Trophoblast cell (in vitro differentiated cells and primary cell): Measurements from ENCODE around the gene EGFR.

Experiments
- DNase-seq, 2 donors: peaks; one replicate each; pipeline ENCODE4 v3.0.0-alpha.2; 2016
- H2AFZ ChIP-seq: 2 replicates; pipeline ENCODE4 v1.6.1; 2013; ENCODE audit warnings: low read length, moderate library complexity, mild to moderate bottlenecking; ENCODE audit not compliant: insufficient read depth, poor library complexity
- H2AK5ac ChIP-seq: 2 replicates; pipeline ENCODE4 v1.6.1; 2013; ENCODE audit warnings: mild to moderate bottlenecking, low read length
- H2BK120ac ChIP-seq: 2 replicates; pipeline ENCODE4 v1.6.1; 2013; ENCODE audit warnings: low read length, mild to moderate bottlenecking, moderate library complexity; ENCODE audit not compliant: insufficient read depth, poor library complexity
- H2BK12ac ChIP-seq: 2 replicates; pipeline ENCODE4 v1.6.1; 2013; ENCODE audit warnings: mild to moderate bottlenecking, low read length, moderate library complexity
- H2BK5ac ChIP-seq: 2 replicates; pipeline ENCODE4 v1.6.1; 2013; ENCODE audit warnings: low read length, low read depth, moderate library complexity, mild to moderate bottlenecking; ENCODE audit not compliant: poor library complexity
- H3K14ac ChIP-seq: 2 replicates; pipeline ENCODE4 v1.6.1; 2013; ENCODE audit warnings: mild to moderate bottlenecking, low read length
- H3K18ac ChIP-seq: 2 replicates; pipeline ENCODE4 v1.6.1; 2013; ENCODE audit warnings: mild to moderate bottlenecking, low read length
- H3K23ac ChIP-seq: 2 replicates; pipeline ENCODE4 v1.6.1; 2013; ENCODE audit warnings: low read length
- H3K27ac ChIP-seq: 2 replicates; pipeline ENCODE4 v1.5.1; 2013; ENCODE audit warnings: low read depth, mild to moderate bottlenecking, inconsistent platforms, low read length, moderate library complexity
- H3K27me3 ChIP-seq: 2 replicates; pipeline ENCODE4 v1.6.1; 2013; ENCODE audit warnings: inconsistent platforms, mild to moderate bottlenecking, low read length, moderate library complexity; ENCODE audit not compliant: insufficient read depth
- H3K36me3 ChIP-seq, 2 experiments: 1 replicate in 1 of 2; 2 replicates in 1 of 2; pipeline ENCODE4 v1.6.1; 2013; ENCODE audit warnings: low read length in 2 of 2, mild to moderate bottlenecking in 2 of 2, moderate library complexity in 1 of 2; ENCODE audit not compliant: insufficient read depth in 2 of 2, control insufficient read depth in 1 of 2
- H3K4ac ChIP-seq: 2 replicates; pipeline ENCODE4 v1.6.1; 2013; ENCODE audit warnings: low read depth, mild to moderate bottlenecking, low read length, moderate library complexity
- H3K4me1 ChIP-seq, 2 experiments: 1 replicate in 1 of 2; 2 replicates in 1 of 2; pipeline ENCODE4 v1.6.1; 2013; ENCODE audit warnings: low read length in 2 of 2, mild to moderate bottlenecking in 2 of 2, moderate library complexity in 1 of 2; ENCODE audit not compliant: insufficient read depth in 2 of 2, control insufficient read depth in 1 of 2
- H3K4me2 ChIP-seq: 2 replicates; pipeline ENCODE4 v1.6.1; 2013; ENCODE audit warnings: inconsistent platforms, mild to moderate bottlenecking, low read length, moderate library complexity
- H3K4me3 ChIP-seq: 2 replicates; pipeline ENCODE4 v1.5.1; 2013; ENCODE audit warnings: mild to moderate bottlenecking, low read depth, low read length, inconsistent platforms
- H3K79me1 ChIP-seq: one replicate; pipeline ENCODE4 v1.6.1; 2013; ENCODE audit warnings: low read length
- H3K79me2 ChIP-seq: 2 replicates; pipeline ENCODE4 v1.6.1; 2013; ENCODE audit warnings: low read length, mild to moderate bottlenecking; ENCODE audit not compliant: control insufficient read depth, insufficient read depth, poor library complexity
- H3K9ac ChIP-seq: 2 replicates; pipeline ENCODE4 v1.6.1; 2013; ENCODE audit warnings: mild to moderate bottlenecking, low read length
- H3K9me3 ChIP-seq: 2 replicates; pipeline ENCODE4 v1.6.1; 2013; ENCODE audit warnings: low read depth, mild to moderate bottlenecking, control low read depth, inconsistent platforms, low read length; ENCODE audit not compliant: insufficient read depth
- H4K12ac ChIP-seq: 2 replicates; pipeline ENCODE4 v1.6.1; 2013; ENCODE audit warnings: low read depth, mild to moderate bottlenecking, low read length, moderate library complexity
- H4K8ac ChIP-seq: 2 replicates; pipeline ENCODE4 v1.6.1; 2013; ENCODE audit warnings: low read depth, mild to moderate bottlenecking, low read length, moderate library complexity
- H4K91ac ChIP-seq: one replicate; pipeline ENCODE4 v1.6.1; 2013; ENCODE audit warnings: low read depth, mild to moderate bottlenecking, low read length, moderate library complexity
- WGBS: extraction: QIAGEN DNeasy Blood & Tissue Kit; methylation state at CpG from one replicate; pipeline ENCODE4 v1.1.7; 2013; ENCODE audit warnings: missing lambda C conversion rate; ENCODE audit not compliant: insufficient read length, insufficient coverage; ENCODE audit errors: extremely low coverage; 5-methylcytosine and 5-hydroxymethylcytosine counted together

The EGFR gene

GRCh38 chr7:55148571-55148970, 129.8 kb downstream of the EGFR start:
- no peak overlapping the region for H2BK5ac ChIP-seq
- WGBS = 100% methylated on average over 1 of the region's 3 CpGs
- no peak overlapping the region for H2AFZ ChIP-seq
- no peak overlapping the region for H3K4me2 ChIP-seq
- no peak overlapping the region for H2AK5ac ChIP-seq
- H4K91ac ChIP-seq = no peak overlapping the region
- no peak overlapping the region for H3K27ac ChIP-seq
- H3K4me1 ChIP-seq = peaks cover 0 to 4% of the 10 kb centered on the region in 2 experiments
- H3K23ac ChIP-seq = no peak overlapping the region
- no peak overlapping the region for H3K14ac ChIP-seq
- H2BK120ac ChIP-seq = no peak overlapping the region
- no peak overlapping the region for H3K4me3 ChIP-seq
- no peak for DNase-seq
- no peak overlapping the region for H4K12ac ChIP-seq
- H3K4ac ChIP-seq = no peak overlapping the region
- H3K79me2 ChIP-seq = no peaks in the 10 kb centered on the region
- no peaks in the 10 kb centered on the region for H3K9me3 ChIP-seq
- no peak overlapping the region for H2BK12ac ChIP-seq
- no peak overlapping the region for H3K9ac ChIP-seq
- no peaks in the 10 kb centered on the region for H3K79me1 ChIP-seq
- H3K27me3 ChIP-seq = no peaks in the 10 kb centered on the region
- no peak overlapping the region for H4K8ac ChIP-seq
- peaks cover 22 to 30% of the 10 kb centered on the region in 2 experiments for H3K36me3 ChIP-seq
- H3K18ac ChIP-seq = no peak overlapping the region

GRCh38 chr7:55149001-55149400, 130.2 kb downstream of the EGFR start:
- Histone ChIP-seq H4K12ac (no peak overlapping the region), H3K4me2 (no peak overlapping the region), H4K8ac (no peak overlapping the region), H3K9me3 (no peaks in the 10 kb centered on the region), H2AK5ac (no peak overlapping the region), H3K79me1 (no peaks in the 10 kb centered on the region), H4K91ac (no peak overlapping the region), H3K18ac (no peak overlapping the region), H3K9ac (no peak overlapping the region), H3K27ac (no peak overlapping the region), H3K36me3 (peaks cover 26 to 33% of the 10 kb centered on the region in 2 experiments), H3K4ac (no peak overlapping the region), H3K14ac (no peak overlapping the region), H2AFZ (no peak overlapping the region), H3K23ac (no peak overlapping the region), H2BK5ac (no peak overlapping the region), H3K4me1 (peaks cover 0 to 4% of the 10 kb centered on the region in 2 experiments), H3K4me3 (no peak overlapping the region), H2BK12ac (no peak overlapping the region), H3K27me3 (no peaks in the 10 kb centered on the region), H3K79me2 (no peaks in the 10 kb centered on the region), H2BK120ac (no peak overlapping the region)
- DNase-seq = no peak
- no CpG with 5 or more reads among the region's 1 CpG for WGBS

GRCh38 chr7:55150166-55150565, 131.3 kb downstream of the EGFR start:
- Histone ChIP-seq H3K4me2 (no peak overlapping the region), H3K9me3 (no peaks in the 10 kb centered on the region), H2AFZ (no peak overlapping the region), H3K4ac (no peak overlapping the region), H4K91ac (no peak overlapping the region), H2BK12ac (no peak overlapping the region), H4K12ac (no peak overlapping the region), H3K79me2 (no peaks in the 10 kb centered on the region), H3K18ac (no peak overlapping the region), H3K14ac (no peak overlapping the region), H2AK5ac (no peak overlapping the region), H3K9ac (no peak overlapping the region), H3K4me1 (peaks cover 0 to 3% of the 10 kb centered on the region in 2 experiments), H2BK5ac (no peak overlapping the region), H3K27me3 (no peaks in the 10 kb centered on the region), H2BK120ac (no peak overlapping the region), H3K36me3 (peaks cover 26 to 32% of the 10 kb centered on the region in 2 experiments), H3K79me1 (no peaks in the 10 kb centered on the region), H4K8ac (no peak overlapping the region), H3K27ac (no peak overlapping the region), H3K23ac (no peak overlapping the region), H3K4me3 (no peak overlapping the region)
- WGBS = no CpG with 5 or more reads among the region's 13 CpGs
- DNase-seq = no peak

- no peak overlapping the region for H3K9ac ChIP-seq
- no peak overlapping the region for H2BK5ac ChIP-seq
- no peak overlapping the region for H4K8ac ChIP-seq
- no peak overlapping the region for H4K12ac ChIP-seq
- WGBS = no CpG with 5 or more reads among the region's 8 CpGs
- H2AK5ac ChIP-seq = no peak overlapping the region
- no peak overlapping the region for H3K4me3 ChIP-seq
- H3K4ac ChIP-seq = no peak overlapping the region
- no peak overlapping the region for H3K18ac ChIP-seq
- H3K9me3 ChIP-seq = no peaks in the 10 kb centered on the region
- H4K91ac ChIP-seq = no peak overlapping the region
- no peaks in the 10 kb centered on the region for H3K79me1 ChIP-seq
- H3K79me2 ChIP-seq = no peaks in the 10 kb centered on the region
- H3K4me1 ChIP-seq = peaks cover 0 to 3% of the 10 kb centered on the region in 2 experiments
- H2AFZ ChIP-seq = no peak overlapping the region
- H3K36me3 ChIP-seq = peaks cover 29 to 34% of the 10 kb centered on the region in 2 experiments
- H3K27me3 ChIP-seq = no peaks in the 10 kb centered on the region
- H3K4me2 ChIP-seq = no peak overlapping the region
- H2BK120ac ChIP-seq = no peak overlapping the region
- H3K14ac ChIP-seq = no peak overlapping the region
- no peak overlapping the region for H3K23ac ChIP-seq
- no peak overlapping the region for H3K27ac ChIP-seq
- no peak for DNase-seq
- H2BK12ac ChIP-seq = no peak overlapping the region
Measured at GRCh38 chr7:55150709-55151451, 132.1 kb downstream of the EGFR start.
